ENCODE data around the gene PPP1R11. TPM values are rescaled to one million over a fixed set of nuclear protein-coding genes. Genes with fewer than 3 reads are reported as not detected.

PPP1R11 gene
- total RNA-seq, 2 donors from 2014 or later, result 18.9 to 34.3 TPM

DNA sequence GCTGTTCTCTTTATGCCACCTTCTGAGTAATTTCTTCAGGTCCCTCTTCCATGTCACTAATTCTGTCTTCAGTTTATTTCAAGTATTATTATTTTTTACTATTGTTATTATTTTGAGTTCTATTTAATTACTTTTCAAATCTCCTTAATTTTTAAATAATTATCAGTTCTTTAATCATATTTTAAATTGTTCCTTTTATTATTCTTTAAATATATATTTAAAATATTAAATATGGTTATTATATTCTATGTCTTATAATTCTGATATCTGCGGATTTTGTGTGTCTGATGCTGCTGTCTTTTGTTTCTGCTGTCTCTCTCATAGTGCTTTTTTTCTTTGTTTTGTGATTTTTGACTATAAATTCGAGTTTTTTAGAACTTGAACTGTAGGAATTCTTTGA, 3.7 kb upstream of the PPP1R11 start:
- Histone ChIP-seq H3K27me3 (no peaks in the 10 kb centered on the region), H3K4me1 (peaks cover 38% of the 10 kb centered on the region), H3K4me3 (no peak overlapping the region), H3K9me3 (no peaks in the 10 kb centered on the region), H3K27ac (no peak overlapping the region), H3K36me3 (replicated peaks in 1 of 2; ENCODE audit: insufficient read depth in 1 of 2, low read depth in 2 of 2) (no peaks in the 10 kb centered on the region)
- WGBS, 2 donors, result 53 to 74% methylated on average over 2 of the region's 2 CpGs
- DNase-seq, result no peak
- no peak for TF ChIP-seq POLR2A (IDR thresholded peaks at IDR 0.05)
- TF ChIP-seq, protein P1, sequence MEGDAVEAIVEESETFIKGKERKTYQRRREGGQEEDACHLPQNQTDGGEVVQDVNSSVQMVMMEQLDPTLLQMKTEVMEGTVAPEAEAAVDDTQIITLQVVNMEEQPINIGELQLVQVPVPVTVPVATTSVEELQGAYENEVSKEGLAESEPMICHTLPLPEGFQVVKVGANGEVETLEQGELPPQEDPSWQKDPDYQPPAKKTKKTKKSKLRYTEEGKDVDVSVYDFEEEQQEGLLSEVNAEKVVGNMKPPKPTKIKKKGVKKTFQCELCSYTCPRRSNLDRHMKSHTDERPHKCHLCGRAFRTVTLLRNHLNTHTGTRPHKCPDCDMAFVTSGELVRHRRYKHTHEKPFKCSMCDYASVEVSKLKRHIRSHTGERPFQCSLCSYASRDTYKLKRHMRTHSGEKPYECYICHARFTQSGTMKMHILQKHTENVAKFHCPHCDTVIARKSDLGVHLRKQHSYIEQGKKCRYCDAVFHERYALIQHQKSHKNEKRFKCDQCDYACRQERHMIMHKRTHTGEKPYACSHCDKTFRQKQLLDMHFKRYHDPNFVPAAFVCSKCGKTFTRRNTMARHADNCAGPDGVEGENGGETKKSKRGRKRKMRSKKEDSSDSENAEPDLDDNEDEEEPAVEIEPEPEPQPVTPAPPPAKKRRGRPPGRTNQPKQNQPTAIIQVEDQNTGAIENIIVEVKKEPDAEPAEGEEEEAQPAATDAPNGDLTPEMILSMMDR (IDR thresholded peaks at IDR 0.05), result no peak
- no peak for ATAC-seq
- intact Hi-C loops (cut with DNase I), result no loop called here

DNA sequence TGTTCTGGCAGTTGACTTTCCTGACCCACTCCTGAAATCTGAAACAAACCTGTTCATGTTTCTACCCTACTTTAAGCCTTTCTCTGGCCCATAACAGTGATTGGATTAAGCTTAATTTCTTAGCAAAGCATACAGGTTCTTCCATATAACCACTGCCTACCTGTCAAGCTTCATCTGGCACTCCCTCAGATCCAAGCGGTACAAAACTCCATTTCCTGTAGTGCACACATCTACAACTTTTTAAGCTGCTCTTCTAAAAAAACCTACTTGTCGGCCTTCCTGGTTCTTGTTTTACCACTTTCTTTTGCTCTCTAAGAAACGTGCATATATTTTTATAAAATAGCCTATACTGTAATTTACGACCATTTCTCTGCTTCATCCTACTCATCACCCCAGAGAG, 916 bp upstream of the PPP1R11 start:
- H3K4me3 ChIP-seq, result peak overlapping the region in 1 of 2 donors; percentile 8
- no peaks in the 10 kb centered on the region for H3K9me3 ChIP-seq
- WGBS, 2 donors, result 3 to 4% methylated on average over 4 of the region's 4 CpGs
- DNase-seq, result no peak
- no peak for ATAC-seq
- H3K27me3 ChIP-seq, result no peaks in the 10 kb centered on the region
- peaks cover 29% of the 10 kb centered on the region for H3K4me1 ChIP-seq
- peak overlapping the region; percentile 63 to 91 (median 81) for H3K27ac ChIP-seq
- TF ChIP-seq, protein P1 (IDR thresholded peaks at IDR 0.05), result no peak
- TF ChIP-seq POLR2A (IDR thresholded peaks at IDR 0.05), result no peak
- H3K36me3 ChIP-seq (replicated peaks in 1 of 2; ENCODE audit: insufficient read depth in 1 of 2, low read depth in 2 of 2), result peaks cover 0 to 2% of the 10 kb centered on the region in 2 donors
- intact Hi-C loops (cut with DNase I), result no loop called here

DNA sequence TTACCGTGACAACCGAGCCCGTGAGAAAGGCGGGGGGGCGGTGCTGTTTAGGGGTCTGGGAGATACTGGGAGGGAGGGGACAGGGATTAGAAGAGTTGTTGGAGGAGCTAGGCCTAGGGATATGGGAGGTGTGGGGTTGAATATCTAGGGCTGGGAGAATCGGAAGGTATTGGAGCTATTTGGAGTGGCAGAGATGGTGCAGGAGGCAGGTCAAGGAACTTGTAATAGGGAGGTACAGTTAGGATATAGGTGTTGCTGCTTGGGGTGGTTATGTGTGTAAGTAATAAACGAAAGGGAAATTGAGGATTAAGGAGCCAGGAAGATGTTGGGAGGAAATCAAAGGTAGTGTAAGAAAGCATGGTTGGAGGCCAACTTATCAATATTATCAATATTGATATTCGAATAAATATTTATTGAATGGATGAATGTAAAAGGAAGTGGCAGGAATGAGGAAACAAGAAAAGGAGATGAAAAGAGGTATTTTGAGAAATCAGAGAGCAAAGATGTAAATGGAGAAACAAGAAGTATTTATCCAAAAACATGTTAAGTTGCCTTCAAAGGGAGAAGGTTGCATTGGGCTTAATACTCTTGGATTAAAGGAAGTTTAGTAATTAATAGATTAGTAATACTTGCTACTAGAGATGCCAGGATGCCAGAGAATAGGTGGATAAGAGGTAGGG, 602 bp downstream of the PPP1R11 start:
- peak; percentile 1 for ATAC-seq
- peak overlapping the region; percentile 63 to 91 (median 81) for H3K27ac ChIP-seq
- no peaks in the 10 kb centered on the region for H3K9me3 ChIP-seq
- no peaks in the 10 kb centered on the region for H3K27me3 ChIP-seq
- 6 to 7% methylated on average over 8 of the region's 8 CpGs for WGBS, 2 donors
- H3K4me3 ChIP-seq, result peak overlapping the region; percentile 49 to 83
- TF ChIP-seq, protein P1 (IDR thresholded peaks at IDR 0.05), result no peak
- DNase-seq, result no peak
- peaks cover 24% of the 10 kb centered on the region for H3K4me1 ChIP-seq
- H3K36me3 ChIP-seq (replicated peaks in 1 of 2; ENCODE audit: insufficient read depth in 1 of 2, low read depth in 2 of 2), result peaks cover 0 to 2% of the 10 kb centered on the region in 2 donors
- intact Hi-C loops (cut with DNase I), result no loop called here

DNA sequence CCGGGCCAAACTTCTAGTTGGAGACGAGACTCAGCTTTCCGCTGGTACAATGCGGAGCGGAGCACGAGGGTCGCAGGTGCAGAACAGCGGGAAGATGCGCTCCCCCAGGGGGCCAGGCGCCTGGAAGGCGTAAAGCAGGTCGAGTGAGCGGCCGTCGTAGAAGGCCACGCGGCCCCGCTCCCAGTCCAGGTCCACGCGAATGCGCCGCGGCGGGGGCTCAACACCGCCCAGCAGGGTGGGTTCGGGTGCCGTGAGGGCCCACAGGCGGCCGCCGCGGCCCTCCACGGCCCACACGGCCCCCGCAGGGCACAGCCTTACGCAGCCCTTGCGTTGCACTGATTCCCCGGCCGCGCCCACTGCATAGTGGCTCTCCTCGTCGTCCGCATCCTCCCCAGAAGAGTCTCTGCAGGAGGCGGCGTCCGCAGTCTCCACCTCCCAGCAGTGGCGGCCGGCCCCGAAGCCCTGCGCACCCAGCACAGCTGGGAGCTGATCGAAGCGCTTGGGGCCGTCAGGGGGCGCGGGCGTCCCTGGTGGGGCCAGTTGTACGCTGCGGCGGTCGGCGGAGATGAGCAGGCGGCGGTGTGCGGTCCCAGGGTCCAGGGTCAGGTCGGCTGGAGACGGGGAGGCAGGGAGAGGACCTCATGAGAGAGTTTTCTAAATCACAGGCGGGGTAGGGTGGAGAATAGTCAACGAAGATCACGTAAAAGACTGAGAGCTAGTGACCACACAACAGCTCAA, 4.3 kb downstream of the PPP1R11 start:
- Histone ChIP-seq H3K27me3 (peaks cover 0 to 4% of the 10 kb centered on the region in 2 donors), H3K4me3 (no peak overlapping the region), H3K9me3 (no peaks in the 10 kb centered on the region), H3K4me1 (peaks cover 38% of the 10 kb centered on the region), H3K36me3 (replicated peaks in 1 of 2; ENCODE audit: insufficient read depth in 1 of 2, low read depth in 2 of 2) (peaks cover 0 to 2% of the 10 kb centered on the region in 2 donors), H3K27ac (no peak overlapping the region)
- ATAC-seq, result no peak
- WGBS, 2 donors, result 35 to 63% methylated on average over 36 to 65 of the region's 68 CpGs
- intact Hi-C loops (cut with DNase I), result no loop called here
- TF ChIP-seq POLR2A (IDR thresholded peaks at IDR 0.05), result no peak
- TF ChIP-seq, protein P1 (IDR thresholded peaks at IDR 0.05), result no peak
- no peak for DNase-seq

Data from body of pancreas (tissue), 4 donors.